HCT116 (cell line): ENCODE results near the gene GATAD1. TPM values are rescaled to one million over a fixed set of nuclear protein-coding genes. Genes with fewer than 3 reads are reported as not detected.

Experiments used
- ATAC-seq: fragments of 200-7000 bp; cut with Tn5 transposase; 2 replicates; pipeline ENCODE4 v1.9.1; 2020; ENCODE audit warnings: mild to moderate bottlenecking, moderate library complexity
- BruUV-seq: library from RNA; stranded (reverse); fragments of 400-500 nt; replicated peaks from 2 replicates; lab custom pipeline; 2021; lab: Mats Ljungman, UMichigan
- CTCF ChIA-PET: fragments of 300-600 bp; sonication (Branson Sonifier 250); formaldehyde crosslinking; loops from one replicate; lab custom pipeline; 2021; ENCODE audit warnings: antibody characterized with exemption; lab: Charles Lee
- POLR2A ChIA-PET: fragments of 300-600, 350-600 bp; sonication (Branson Sonifier 250); formaldehyde crosslinking; loops from one replicate; lab custom pipeline; 2021; ENCODE audit warnings: antibody characterized with exemption; lab: Charles Lee
- RAD21 ChIA-PET, 2 experiments: fragments of 300-600 bp; sonication (Branson Sonifier 250); formaldehyde crosslinking; loops; one replicate each; lab custom pipeline; 2023; ENCODE audit warnings: low total read pairs in 2 of 2; ENCODE audit not compliant: uncharacterized antibody in 2 of 2, unreplicated experiment in 2 of 2, low non-redundant PET in 1 of 2; lab: Charles Lee
- DNase-seq: peaks from one replicate; pipeline ENCODE4 v3.0.0-alpha.2; 2010; ENCODE audit warnings: low read depth, low spot score
- H2AFZ ChIP-seq: fragments of 200-600 bp; shearing (Covaris generic), sonication (generic); 2 replicates; pipeline ENCODE4 v1.6.1; 2017; ENCODE audit warnings: low read depth, mixed run types, mixed read lengths, antibody characterized with exemption, low read length; ENCODE audit not compliant: poor library complexity, severe bottlenecking
- H3K27ac ChIP-seq: 2 replicates; pipeline ENCODE4 v1.5.1; 2012; ENCODE audit warnings: low read depth, low read length
- H3K27me3 ChIP-seq: fragments of 200-600 bp; sonication (generic); 2 replicates; pipeline ENCODE4 v1.6.1; 2016; ENCODE audit warnings: mixed run types, low read length, mixed read lengths; ENCODE audit not compliant: insufficient read depth
- H3K36me3 ChIP-seq, 2 experiments: fragments of 200-500 bp in 1 of 2; fragments of 200-600 bp in 1 of 2; sonication (Bioruptor generic) in 1 of 2; sonication (generic) in 1 of 2; 2 replicates each; pipeline versions ENCODE4 v1.5.1 to v1.6.1; 2014 to 2016; ENCODE audit warnings: low read length in 2 of 2, inconsistent platforms in 1 of 2, mixed read lengths in 1 of 2, mixed run types in 1 of 2; ENCODE audit not compliant: insufficient read depth in 2 of 2, control insufficient read depth in 1 of 2
- H3K4me1 ChIP-seq, 2 experiments: fragments of 200-600 bp in 1 of 2; sonication (generic) in 1 of 2; 2 replicates each; pipeline versions ENCODE4 v1.5.1 to v1.6.1; 2012 to 2017; ENCODE audit warnings: low read length in 2 of 2, inconsistent platforms in 1 of 2, mild to moderate bottlenecking in 1 of 2, mixed read lengths in 1 of 2, mixed run types in 1 of 2, moderate library complexity in 1 of 2; ENCODE audit not compliant: insufficient read depth in 2 of 2, control insufficient read depth in 1 of 2
- H3K4me2 ChIP-seq: fragments of 200-600 bp; sonication (generic); 2 replicates; pipeline ENCODE4 v1.6.1; 2017; ENCODE audit warnings: mixed run types, low read length, mixed read lengths
- H3K4me3 ChIP-seq, 2 experiments: fragments of 200-600 bp in 1 of 2; sonication (generic) in 1 of 2; replicated peaks in 1 of 2; 2 replicates each; pipeline ENCODE4 v1.5.1; 2011 to 2016; ENCODE audit warnings: low read length in 2 of 2, control low read depth in 1 of 2, low read depth in 1 of 2, mild to moderate bottlenecking in 1 of 2, mixed read lengths in 1 of 2, mixed run types in 1 of 2
- H3K79me2 ChIP-seq: fragments of 200-600 bp; sonication (generic); 2 replicates; pipeline ENCODE4 v1.6.1; 2017; ENCODE audit warnings: mild to moderate bottlenecking, mixed run types, low read length, moderate library complexity, mixed read lengths; ENCODE audit not compliant: insufficient read depth
- H3K9ac ChIP-seq: fragments of 200-600 bp; sonication (generic); 2 replicates; pipeline ENCODE4 v1.6.1; 2016; ENCODE audit warnings: low read length, mixed read lengths
- H3K9me2 ChIP-seq: fragments of 200-600 bp; sonication (generic), shearing (Covaris generic); 2 replicates; pipeline ENCODE4 v1.6.1; 2017; ENCODE audit warnings: mixed run types, mild to moderate bottlenecking, moderate library complexity; ENCODE audit not compliant: insufficient read depth
- H3K9me3 ChIP-seq, 2 experiments: fragments of 200-500 bp in 1 of 2; fragments of 200-600 bp in 1 of 2; sonication (Bioruptor generic) in 1 of 2; sonication (generic) in 1 of 2; 2 replicates each; pipeline ENCODE4 v1.6.1; 2014 to 2017; ENCODE audit warnings: low read length in 2 of 2, mixed read lengths in 2 of 2, inconsistent platforms in 1 of 2, low read depth in 1 of 2, mild to moderate bottlenecking in 1 of 2, mixed run types in 1 of 2, moderate library complexity in 1 of 2; ENCODE audit not compliant: control insufficient read depth in 1 of 2, insufficient read depth in 1 of 2
- H4K20me1 ChIP-seq: fragments of 200-600 bp; sonication (generic), shearing (Covaris generic); 2 replicates; pipeline ENCODE4 v1.6.1; 2017; ENCODE audit warnings: mixed run types, mild to moderate bottlenecking, moderate library complexity; ENCODE audit not compliant: insufficient read depth
- CBX3 ChIP-seq: IDR thresholded peaks from 2 replicates; pipeline ENCODE4 v1.6.1; 2012; ENCODE audit warnings: low read depth
- CEBPB ChIP-seq: IDR thresholded peaks from 2 replicates; pipeline ENCODE4 v1.6.1; 2012; ENCODE audit warnings: low read depth
- ELF1 ChIP-seq: IDR thresholded peaks from 2 replicates; pipeline ENCODE4 v1.6.1; 2012; ENCODE audit warnings: low read depth, borderline replicate concordance
- EZH2phosphoT487 ChIP-seq: fragments of 200-600 bp; IDR thresholded peaks from 2 replicates; pipeline ENCODE4 v1.6.1; 2018; ENCODE audit warnings: antibody characterized with exemption, borderline replicate concordance
- FOSL1 ChIP-seq: IDR thresholded peaks from 2 replicates; pipeline ENCODE4 v1.6.1; 2012; ENCODE audit warnings: low read depth
- JUND ChIP-seq: IDR thresholded peaks from 2 replicates; pipeline ENCODE4 v1.6.1; 2012
- POLR2A ChIP-seq: IDR thresholded peaks from 2 replicates; pipeline ENCODE4 v1.7.0; 2011; ENCODE audit warnings: borderline replicate concordance; ENCODE audit not compliant: insufficient read depth, insufficient read length; ENCODE audit errors: extremely low read depth
- RAD21 ChIP-seq: IDR thresholded peaks from 2 replicates; pipeline ENCODE4 v1.6.1; 2012; ENCODE audit warnings: low read depth, mild to moderate bottlenecking
- ZFX ChIP-seq: fragments of 450-650 bp; IDR thresholded peaks from 2 replicates; pipeline ENCODE4 v1.6.1; 2017
- ZNF274 ChIP-seq: fragments of 200-500 bp; sonication (Bioruptor generic); IDR thresholded peaks from 2 replicates; pipeline ENCODE4 v1.6.1; 2014; ENCODE audit warnings: mild to moderate bottlenecking, low read depth, low read length, inconsistent platforms
- intact Hi-C: fragments of 100-400 bp; cut with micrococcal nuclease; formaldehyde crosslinking; loops from 2 replicates; pipeline ENCODE4 v1.10.0; 2022
- total RNA-seq: library from RNA; stranded (reverse); gene quantifications from one replicate; pipeline ENCODE4 v1.2.1, GENCODE V29; 2021; ENCODE audit not compliant: unreplicated experiment
- TF ChIP-seq, protein P1 (sequence below): IDR thresholded peaks from 2 replicates; pipeline ENCODE4 v1.6.1; 2012
- TF ChIP-seq, protein P2 (sequence below): IDR thresholded peaks from 2 replicates; pipeline ENCODE4 v1.6.1; 2012
- TF ChIP-seq, protein P3 (sequence below), 3 experiments: fragments of 200-600 bp in 1 of 3; sonication (generic) in 1 of 3; IDR thresholded peaks in 2 of 3; conservative IDR thresholded peaks in 1 of 3; 2 replicates each; pipeline ENCODE4 v1.5.1; 2012 to 2017; ENCODE audit warnings: low read depth in 2 of 3, low read length in 2 of 3, antibody characterized with exemption in 1 of 3, borderline replicate concordance in 1 of 3, control low read depth in 1 of 3, mild to moderate bottlenecking in 1 of 3, mixed read lengths in 1 of 3, mixed run types in 1 of 3, moderate library complexity in 1 of 3; ENCODE audit not compliant: insufficient read depth in 1 of 3

The GATAD1 gene
- total RNA-seq, 1 experiment from 2014 or later: 23.9 TPM

DNA sequence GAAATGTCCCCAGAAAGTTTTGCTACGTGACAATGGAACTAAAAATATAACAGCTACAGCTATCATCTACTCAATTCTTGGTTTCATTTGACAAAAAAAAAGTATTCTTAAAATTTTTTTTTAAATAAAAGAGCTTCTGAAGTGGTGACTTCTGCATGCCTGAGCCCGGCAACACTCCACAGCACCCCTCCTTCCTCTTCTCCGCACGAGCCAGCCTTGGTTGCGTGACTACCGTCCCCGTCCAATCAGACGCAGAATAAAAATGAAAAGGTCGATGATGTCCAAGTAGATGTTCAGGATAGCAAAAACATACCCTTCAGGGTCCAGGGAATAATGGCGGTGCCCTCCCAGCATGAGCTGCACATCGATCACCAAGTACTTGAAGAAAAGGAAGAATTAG lies 34.5 kb upstream of the GATAD1 start:
- intact Hi-C loops: no loop called here
- no peak overlapping the region for H2AFZ ChIP-seq
- H3K4me2 ChIP-seq: no peak overlapping the region
- H4K20me1 ChIP-seq: no peaks in the 10 kb centered on the region
- DNase-seq (no peak), ATAC-seq (no peak)
- no peaks in the 10 kb centered on the region for H3K4me1 ChIP-seq
- CTCF ChIA-PET: interaction anchor here (0.8 to 1.3 kb wide), 3 partner anchors 12 to 49 kb away, joined by 3 to 4 read pairs (median 3); partner anchors contain the start of gene GATAD1
- no TSS peak for BruUV-seq
- no peaks in the 10 kb centered on the region for H3K36me3 ChIP-seq
- H3K79me2 ChIP-seq: no peaks in the 10 kb centered on the region
- H3K9ac ChIP-seq: no peak overlapping the region
- H3K27me3 ChIP-seq: no peaks in the 10 kb centered on the region
- no peaks in the 10 kb centered on the region for H3K9me2 ChIP-seq
- no peaks in the 10 kb centered on the region for H3K9me3 ChIP-seq
- no peak overlapping the region for H3K4me3 ChIP-seq
- POLR2A ChIA-PET: no interaction called here
- H3K27ac ChIP-seq: no peak overlapping the region
- RAD21 ChIA-PET: no interaction called here
- TF ChIP-seq RAD21 (no peak), ZFX (no peak), FOSL1 (no peak), ELF1 (no peak), EZH2phosphoT487 (no peak), POLR2A (no peak), ZNF274 (no peak), CEBPB (no peak), CBX3 (no peak), JUND (no peak)
- TF ChIP-seq, protein P1, sequence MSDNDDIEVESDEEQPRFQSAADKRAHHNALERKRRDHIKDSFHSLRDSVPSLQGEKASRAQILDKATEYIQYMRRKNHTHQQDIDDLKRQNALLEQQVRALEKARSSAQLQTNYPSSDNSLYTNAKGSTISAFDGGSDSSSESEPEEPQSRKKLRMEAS: no peak
- TF ChIP-seq, protein P2, sequence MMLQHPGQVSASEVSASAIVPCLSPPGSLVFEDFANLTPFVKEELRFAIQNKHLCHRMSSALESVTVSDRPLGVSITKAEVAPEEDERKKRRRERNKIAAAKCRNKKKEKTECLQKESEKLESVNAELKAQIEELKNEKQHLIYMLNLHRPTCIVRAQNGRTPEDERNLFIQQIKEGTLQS: no peak
- TF ChIP-seq, protein P3, sequence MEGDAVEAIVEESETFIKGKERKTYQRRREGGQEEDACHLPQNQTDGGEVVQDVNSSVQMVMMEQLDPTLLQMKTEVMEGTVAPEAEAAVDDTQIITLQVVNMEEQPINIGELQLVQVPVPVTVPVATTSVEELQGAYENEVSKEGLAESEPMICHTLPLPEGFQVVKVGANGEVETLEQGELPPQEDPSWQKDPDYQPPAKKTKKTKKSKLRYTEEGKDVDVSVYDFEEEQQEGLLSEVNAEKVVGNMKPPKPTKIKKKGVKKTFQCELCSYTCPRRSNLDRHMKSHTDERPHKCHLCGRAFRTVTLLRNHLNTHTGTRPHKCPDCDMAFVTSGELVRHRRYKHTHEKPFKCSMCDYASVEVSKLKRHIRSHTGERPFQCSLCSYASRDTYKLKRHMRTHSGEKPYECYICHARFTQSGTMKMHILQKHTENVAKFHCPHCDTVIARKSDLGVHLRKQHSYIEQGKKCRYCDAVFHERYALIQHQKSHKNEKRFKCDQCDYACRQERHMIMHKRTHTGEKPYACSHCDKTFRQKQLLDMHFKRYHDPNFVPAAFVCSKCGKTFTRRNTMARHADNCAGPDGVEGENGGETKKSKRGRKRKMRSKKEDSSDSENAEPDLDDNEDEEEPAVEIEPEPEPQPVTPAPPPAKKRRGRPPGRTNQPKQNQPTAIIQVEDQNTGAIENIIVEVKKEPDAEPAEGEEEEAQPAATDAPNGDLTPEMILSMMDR (IDR thresholded peaks at IDR 0.05 in 2 of 3, conservative IDR thresholded peaks at IDR 0.05 in 1 of 3; ENCODE audit: borderline replicate concordance in 1 of 3, insufficient read depth in 1 of 3, low read depth in 2 of 3, low read length in 2 of 3): no peak
